Forelimb muscle (tissue), 1 donor: ENCODE results near the gene TIPARP. TPM values are rescaled to one million over a fixed set of nuclear protein-coding genes. Genes with fewer than 3 reads are reported as not detected.
"Not testable (repeated sequence)": the region's sequence is repeated elsewhere in the genome, so short reads cannot be mapped to it uniquely, and the experiment has no call there.

Experiments used
- DNase-seq: peaks from one replicate; pipeline ENCODE4 v3.0.0-alpha.2; 2013; ENCODE audit warnings: low read depth
- polyA plus RNA-seq: library from polyadenylated mRNA; unstranded; fragments of 120-200 nt; gene quantifications from one replicate; pipeline ENCODE4 v1.2.1, GENCODE V29; 2013; ENCODE audit not compliant: insufficient read length

The TIPARP gene
- polyA plus RNA-seq, 1 donor = 8.6 TPM

GRCh38 chr3:156710429-156710828, 36.0 kb downstream of the TIPARP start:
- DNase-seq = no peak

- DNase-seq = no peak
These were observed 36.7 kb downstream of the TIPARP start for GRCh38 chr3:156711113-156711512.

GRCh38 chr3:156711944-156712343, 37.6 kb downstream of the TIPARP start:
- DNase-seq = not testable (repeated sequence)

- no peak for DNase-seq
These were observed 41.9 kb downstream of the TIPARP start for GRCh38 chr3:156716105-156716862.

GRCh38 chr3:156718622-156719306, 44.4 kb downstream of the TIPARP start:
- DNase-seq = no peak

GRCh38 chr3:156720826-156721225, 46.4 kb downstream of the TIPARP start:
- DNase-seq = no peak

GRCh38 chr3:156721687-156722618, 47.6 kb downstream of the TIPARP start:
- DNase-seq = no peak

- DNase-seq = no peak
These were observed 48.8 kb downstream of the TIPARP start for GRCh38 chr3:156723182-156723619.

GRCh38 chr3:156725682-156726081, 51.3 kb downstream of the TIPARP start:
- no peak for DNase-seq

GRCh38 chr3:156726456-156726855, 52.1 kb downstream of the TIPARP start:
- DNase-seq = no peak

GRCh38 chr3:156727519-156728205, 53.3 kb downstream of the TIPARP start:
- no peak for DNase-seq

GRCh38 chr3:156728267-156728985, 54.0 kb downstream of the TIPARP start:
- DNase-seq = no peak

- DNase-seq = no peak
These were observed 55.2 kb downstream of the TIPARP start for GRCh38 chr3:156729460-156730179.

GRCh38 chr3:156731813-156732212, 57.4 kb downstream of the TIPARP start:
- no peak for DNase-seq

- no peak for DNase-seq
These were observed 57.9 kb downstream of the TIPARP start for GRCh38 chr3:156732261-156732660.

- no peak for DNase-seq
These were observed 58.5 kb downstream of the TIPARP start for GRCh38 chr3:156732715-156733421.

GRCh38 chr3:156734661-156735060, 60.3 kb downstream of the TIPARP start:
- DNase-seq = not testable (repeated sequence)

GRCh38 chr3:156735471-156735870, 61.1 kb downstream of the TIPARP start:
- no peak for DNase-seq

- not testable (repeated sequence) for DNase-seq
These were observed 62.7 kb downstream of the TIPARP start for GRCh38 chr3:156737049-156737448.
